Midbrain (tissue), 1 donor: ENCODE results near the gene ACSL1.

Source experiments
- DNase-seq: peaks from one replicate; lab custom pipeline; 2025; lab: John Stamatoyannopoulos, UW

Gene ACSL1

DNA sequence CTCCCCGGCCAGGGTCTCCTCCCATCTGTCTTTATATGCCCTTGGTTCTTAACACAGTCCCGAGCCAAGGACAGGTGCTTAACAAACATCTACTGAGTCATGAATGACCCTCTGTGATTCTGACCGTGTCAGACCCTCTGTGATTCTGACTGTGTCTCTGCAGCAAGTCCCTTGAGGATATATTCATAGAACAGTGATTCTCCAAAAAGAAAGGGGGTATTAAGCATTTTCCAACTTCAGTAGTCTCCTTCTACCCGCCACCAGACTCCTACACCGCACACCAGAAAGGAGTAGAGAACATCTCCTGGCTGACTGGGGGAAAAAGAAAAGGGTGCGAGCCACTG, 13.6 kb downstream of the ACSL1 start:
- DNase-seq: no peak

DNA sequence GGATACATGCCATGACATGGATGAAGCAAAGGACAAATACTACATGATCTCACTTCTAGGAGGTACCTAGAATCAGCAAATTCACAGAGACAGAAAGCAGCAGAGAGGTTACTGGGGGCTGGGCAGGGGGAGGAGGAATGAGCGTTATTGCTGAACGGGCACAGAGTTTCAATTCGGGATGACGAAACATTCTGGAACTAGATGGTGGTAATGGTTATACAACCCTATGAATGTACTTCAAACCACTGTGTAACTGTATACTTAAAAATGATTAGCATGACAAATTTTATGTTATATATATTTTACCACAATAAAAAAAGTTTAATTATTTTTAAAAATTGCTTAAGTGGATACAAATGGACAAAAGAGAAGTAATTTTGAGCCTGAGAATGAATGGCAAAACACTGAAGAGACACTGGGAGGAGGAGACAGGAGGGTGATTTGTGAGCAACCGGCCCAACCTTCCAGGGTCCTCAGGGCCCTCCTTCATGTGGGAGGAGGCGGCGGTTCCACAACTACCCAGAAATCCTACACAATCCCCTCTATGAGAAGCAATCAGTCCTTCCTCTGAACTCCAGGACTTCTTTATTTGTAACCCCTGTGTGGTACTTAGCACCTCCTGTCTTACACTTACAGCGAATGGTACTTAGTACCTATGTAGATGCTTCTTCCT, 14.1 kb downstream of the ACSL1 start:
- no peak for DNase-seq

DNA sequence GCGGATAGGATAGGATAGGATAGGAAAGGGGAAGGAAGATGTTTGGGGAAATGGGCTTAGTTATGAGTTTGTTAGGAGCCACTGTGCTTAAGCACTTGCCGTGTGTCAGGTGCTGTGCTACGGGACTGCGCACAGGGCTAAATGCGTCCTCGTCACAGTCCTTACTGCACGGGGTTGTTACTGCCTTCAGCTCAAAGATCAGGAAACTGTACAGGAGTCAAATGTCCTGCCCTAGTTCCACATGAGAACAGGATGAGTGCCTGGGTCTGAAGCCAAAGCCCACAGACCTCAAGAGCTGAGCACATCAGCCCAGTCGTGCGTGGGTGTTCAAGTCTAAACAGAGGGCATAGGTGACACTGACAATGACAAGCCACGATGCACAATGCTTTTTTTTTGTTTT, 15.0 kb downstream of the ACSL1 start:
- DNase-seq: no peak

DNA sequence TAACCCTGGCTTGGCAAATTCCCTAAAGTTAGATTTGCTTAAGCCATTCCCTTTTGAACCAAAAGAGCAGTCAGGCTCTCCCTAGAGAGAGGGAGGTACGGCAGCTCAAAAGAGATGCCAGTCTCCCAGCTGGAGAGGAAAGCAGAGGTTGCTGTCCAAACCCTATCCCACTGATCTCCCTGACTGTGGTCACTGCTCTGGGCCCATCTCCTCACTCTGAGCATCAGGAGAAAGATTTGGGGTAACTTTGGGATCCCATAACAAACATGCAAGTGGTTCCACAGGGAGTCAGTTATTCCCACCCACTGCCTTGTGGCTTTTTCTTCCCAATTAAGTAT, 17.1 kb downstream of the ACSL1 start:
- DNase-seq: no peak

DNA sequence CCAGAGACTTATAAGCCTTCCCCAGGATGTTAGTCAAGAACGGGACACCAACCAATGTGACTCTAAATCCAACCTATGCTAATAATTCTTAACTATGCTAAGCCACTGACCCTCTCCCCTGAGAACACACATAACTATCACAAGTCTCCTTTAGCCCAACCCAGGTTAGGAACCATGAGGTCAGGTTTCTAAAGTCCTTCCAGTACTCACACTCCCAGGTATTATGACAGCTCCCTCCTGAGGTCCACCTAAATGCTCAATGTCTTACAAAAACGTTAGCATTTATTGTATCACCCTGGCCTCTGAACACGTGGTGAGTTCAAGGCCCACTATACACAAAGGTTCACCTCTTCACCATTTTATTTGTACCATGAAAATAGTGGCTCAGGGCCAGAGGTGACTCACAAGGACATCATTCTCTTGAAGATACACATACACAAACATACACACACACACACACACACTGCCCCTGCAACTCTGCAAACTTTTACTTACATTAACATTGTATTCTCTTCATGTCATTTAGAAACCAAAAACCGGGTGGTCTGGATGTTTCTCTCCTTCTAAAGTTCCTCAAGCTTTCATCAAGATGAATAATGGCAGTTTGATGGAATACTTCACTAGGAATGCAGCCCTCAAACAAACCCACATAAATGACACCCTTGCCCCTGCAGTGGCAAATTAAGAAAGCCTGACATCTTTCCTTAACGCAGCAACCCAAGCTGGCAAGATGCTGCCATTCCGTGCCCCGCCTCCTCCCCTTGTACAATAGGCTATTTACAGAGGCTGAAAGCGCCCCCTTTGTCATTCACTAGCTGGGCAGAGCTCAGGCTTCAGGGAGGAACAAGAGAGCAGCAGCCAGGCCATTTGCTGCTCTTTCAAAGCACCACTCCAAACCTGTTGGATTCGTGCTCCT, 17.7 kb downstream of the ACSL1 start:
- DNase-seq: peak; percentile 90

DNA sequence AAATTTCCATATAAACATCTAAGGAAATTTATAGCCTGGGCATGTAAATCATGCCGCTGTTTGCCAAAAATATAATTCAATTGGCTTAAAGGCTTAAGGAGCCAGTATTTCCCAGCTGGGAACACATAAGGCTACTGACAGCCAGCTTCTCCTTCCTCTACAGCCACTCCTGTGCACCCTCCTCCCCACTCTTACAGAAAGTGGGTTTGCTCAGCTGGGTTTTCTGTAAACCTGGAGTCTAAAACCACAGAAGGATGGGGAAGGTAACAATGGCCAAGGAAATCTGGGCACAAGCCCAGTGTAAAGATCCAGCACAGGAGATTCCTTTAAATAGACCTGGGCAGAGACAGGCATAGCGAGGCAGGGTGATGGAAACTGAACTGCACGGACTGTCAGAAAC, 18.5 kb downstream of the ACSL1 start:
- DNase-seq: peak; percentile 31

DNA sequence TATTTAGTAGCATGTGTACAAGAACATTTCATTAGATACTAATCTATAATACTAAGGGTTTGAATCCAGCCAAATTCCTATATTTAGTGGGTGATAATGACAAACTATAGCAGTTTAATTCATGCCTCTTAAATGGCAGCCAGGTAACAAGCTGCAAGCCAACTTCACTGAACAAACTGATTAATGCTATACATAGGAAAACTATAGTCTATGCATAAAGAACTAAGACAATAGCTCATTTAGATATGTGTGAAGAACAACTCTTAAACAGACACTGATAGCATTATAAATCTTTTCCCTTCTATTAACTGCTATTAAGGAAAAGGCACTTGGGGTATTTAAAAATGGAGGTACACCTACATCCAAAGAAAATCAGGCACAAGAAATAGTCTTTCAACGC, 19.1 kb downstream of the ACSL1 start:
- no peak for DNase-seq

DNA sequence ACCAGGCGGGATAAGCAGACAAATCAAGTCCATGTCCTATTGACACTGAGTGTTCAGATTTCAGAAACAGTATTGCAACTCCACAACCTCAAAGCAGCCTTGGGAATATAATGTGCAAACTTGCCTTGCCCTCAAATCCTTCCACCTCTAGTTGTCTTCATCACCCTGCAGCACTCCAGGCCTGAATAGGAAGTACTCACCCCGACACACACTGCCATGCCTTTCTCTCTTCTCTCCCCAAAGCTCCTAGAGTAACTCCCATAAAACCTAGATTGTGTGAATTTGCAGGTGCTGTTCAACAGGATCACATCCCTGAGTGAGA, 19.6 kb downstream of the ACSL1 start:
- no peak for DNase-seq

DNA sequence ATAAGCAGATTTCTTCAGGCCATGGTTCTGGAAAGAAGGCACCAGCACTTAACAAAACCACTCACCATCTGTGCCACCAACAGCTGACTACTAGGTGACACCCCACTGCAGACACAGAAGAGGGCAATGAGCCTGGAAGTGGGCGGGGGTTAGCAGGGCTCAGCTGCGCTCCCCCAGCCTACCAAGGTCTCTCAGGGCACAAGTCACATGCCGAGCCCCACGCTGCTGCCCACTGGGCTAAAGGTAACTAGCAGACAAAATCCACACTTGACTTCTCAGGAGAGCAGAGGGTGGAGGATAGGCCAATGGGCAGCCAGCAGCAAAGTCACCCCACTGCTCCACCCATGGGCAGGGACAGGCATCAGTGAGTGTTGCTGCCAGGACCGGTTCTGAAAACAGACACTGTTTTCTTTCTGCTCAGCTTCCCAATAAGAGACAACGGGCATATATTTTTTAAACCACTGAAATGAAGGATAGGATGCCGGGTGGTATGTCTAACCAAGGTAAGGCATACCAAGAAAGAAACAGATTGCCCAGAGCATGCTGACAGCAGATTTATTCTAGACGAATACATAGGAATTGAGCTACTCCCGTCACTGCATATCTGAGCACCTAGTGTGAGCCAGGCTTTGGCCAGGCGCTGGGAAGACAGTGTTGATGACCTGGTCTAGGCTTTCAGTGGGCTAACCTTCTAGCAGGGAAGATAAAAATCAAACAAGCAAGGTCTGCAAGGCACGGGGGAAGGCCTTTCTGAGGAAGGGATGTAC, 20.1 kb downstream of the ACSL1 start:
- DNase-seq: peak; percentile 70

DNA sequence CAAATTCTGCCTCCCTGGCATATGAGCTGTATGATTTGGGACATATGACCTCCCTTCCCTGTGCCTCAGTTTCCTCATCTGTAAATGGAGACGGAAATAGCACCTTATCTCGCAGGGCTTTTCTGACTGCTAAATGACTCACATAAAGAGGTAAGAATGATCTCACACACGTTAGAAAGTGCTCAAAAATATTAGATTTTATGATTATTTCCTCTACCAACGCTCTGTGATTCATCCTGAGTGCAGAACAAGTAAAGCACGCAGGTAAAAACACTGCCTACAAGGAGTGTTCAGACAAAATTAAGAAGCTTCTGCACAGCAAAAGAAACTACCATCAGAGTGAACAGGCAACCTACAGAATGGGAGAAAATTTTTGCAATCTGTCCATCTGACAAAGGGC, 21.1 kb downstream of the ACSL1 start:
- DNase-seq: no peak

DNA sequence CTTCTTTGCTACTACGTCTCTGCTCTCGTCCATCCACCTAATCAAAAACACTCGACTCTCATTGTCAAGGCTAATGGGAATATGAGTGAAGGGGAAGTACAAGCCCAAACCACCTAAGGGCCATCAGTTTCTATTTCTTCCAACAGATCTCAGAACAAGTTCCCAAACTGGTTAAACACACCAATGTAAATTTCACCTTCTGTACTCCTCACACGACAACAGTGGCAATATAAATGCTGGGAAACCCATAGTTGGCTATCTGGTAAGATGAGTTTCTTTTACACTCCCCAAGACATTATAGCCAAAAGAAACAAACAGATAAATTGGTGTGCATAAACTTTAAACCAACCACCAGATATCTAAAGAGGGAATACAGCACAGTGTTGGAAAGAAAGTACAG, 21.9 kb downstream of the ACSL1 start:
- no peak for DNase-seq

DNA sequence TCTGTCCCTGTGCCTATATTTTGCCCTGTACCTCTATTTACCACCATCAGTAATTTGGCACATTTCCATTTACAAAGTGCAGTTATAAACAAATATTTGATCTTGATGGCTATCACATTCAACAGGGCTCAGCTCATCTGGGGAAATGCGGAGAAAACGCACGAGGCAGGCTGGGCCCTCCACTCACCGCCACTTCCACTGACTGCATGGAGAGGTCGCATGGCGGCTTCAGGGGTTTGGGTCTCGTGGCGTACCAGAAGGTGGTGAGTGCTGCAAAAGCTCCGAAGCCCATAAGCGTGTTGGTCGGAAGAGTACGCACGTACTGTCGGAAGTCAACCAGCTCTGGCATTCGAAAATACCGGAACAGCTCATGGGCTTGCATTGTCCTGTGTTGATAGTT, 22.6 kb downstream of the ACSL1 start:
- DNase-seq: no peak

DNA sequence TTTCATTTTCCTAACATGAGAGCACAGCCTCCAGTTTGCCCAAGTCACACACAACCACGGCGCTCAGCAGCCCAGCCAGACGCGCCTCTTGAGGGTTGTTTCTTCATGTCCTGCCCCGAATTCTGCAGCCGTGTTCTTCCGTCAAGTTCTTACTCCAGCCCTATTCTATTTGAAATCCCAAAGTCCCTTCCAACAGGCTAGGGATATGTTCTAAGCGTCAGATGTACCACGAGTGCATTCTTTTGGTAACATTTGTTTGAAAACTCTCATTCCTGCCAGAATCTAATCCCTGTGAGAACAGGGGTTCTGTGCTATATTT, 23.1 kb downstream of the ACSL1 start:
- no peak for DNase-seq

DNA sequence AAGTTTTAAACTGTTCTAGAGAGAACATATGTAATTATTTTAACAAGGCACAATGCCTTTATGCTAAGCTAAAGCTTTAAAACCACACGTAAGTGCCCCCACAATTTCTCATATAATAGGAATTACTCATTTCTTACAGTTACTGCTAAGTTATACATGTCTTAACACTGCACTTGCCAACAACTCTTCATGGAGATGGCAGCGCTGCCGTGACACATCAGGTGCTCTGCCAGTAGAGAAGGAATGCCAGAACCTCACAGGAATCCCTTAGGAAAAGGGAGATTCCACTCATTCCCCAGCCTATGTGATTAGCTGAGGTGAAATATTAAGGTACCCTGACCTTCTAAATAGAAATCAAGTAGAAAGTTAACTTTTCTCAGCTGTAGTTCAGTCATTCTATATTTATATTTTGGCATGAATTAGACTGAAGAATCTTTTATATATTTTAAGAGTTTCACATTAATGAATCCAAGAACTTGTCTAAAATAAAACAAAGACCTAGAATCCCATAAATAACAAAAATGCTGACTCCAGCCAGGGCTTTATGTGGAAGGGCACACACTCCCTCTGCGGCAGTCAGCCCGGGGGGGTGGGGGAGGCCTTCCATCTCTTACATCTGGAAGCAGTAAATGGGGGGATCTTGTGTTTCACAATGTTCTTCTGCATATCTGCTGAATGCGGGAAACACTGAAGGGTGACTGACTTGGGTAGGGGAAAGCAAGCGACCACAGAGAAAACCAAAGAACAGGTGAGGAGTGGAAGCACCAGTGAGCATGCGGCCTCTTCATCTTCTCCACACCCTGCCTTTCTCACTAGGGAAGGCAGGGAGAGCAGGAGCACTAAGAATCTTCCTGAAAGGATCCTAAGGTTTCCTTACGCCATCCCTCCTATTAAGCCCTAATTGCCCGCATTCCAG, 23.7 kb downstream of the ACSL1 start:
- no peak for DNase-seq

DNA sequence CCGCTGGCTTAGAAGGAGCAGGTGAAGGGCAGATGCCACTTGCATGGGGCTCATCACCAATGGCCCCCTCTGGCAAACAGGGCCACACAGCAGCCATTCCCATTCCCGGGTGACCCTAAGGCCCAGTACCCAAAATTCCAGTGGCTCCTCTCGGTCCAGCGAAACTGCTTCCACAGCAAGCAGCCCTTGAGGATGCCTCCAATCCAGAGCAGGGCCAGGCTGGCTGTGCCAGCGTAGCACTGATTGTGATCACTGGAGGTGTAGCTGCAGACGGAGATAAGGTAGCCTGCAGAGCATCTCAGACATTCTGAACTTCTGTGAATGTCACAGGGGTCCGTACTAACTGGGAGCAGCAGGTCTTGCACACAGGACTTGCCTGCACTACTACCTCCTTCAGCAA, 27.3 kb downstream of the ACSL1 start:
- no peak for DNase-seq

DNA sequence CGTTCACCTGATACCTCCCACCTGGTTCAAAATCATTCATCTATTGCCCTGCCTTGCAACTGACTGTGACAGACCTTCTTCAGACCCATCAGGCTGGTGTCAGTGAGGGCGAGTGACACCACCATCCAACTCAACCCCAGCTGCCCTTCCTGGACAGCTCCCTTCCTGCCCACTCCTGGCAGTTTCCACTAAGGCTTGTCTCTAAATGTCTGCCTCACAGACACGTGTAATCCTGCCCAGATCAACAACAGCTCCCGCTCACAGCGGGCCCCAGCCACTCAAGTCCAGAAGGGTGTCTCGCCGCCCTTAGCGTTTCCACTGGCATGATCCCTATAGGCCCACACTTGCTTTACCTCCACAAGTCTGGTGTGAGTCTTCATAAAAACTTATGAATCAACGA, 28.9 kb downstream of the ACSL1 start:
- DNase-seq: no peak

DNA sequence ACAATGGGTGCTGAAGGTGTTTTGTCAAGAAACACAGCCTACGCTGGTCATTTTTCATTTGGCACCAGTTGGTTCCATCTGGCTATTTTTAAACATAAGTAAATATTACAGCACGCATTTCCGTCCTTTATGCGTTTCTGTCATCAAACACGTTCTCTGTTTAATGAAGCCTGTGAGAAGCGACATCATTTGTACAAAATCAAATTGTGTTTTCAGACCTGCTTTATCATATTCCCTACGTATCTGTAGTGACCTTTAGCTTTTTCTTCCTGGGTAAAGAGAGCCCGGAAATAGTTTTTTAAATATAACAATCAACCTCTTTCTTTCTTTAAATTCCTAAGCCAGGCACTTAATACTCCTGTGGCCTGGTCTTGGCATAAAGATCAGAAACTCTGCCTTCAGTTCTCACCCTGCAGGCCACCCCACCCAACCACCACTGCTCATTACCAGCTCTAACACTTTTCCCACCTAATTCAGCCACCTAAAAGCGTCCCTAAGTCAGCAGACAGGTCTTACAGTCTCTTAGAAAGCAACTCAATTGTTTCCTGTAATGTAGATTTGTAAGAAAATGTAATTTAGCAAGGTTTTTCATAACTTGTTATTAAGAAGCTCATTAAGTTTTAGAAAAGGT, 30.4 kb downstream of the ACSL1 start:
- DNase-seq: no peak

DNA sequence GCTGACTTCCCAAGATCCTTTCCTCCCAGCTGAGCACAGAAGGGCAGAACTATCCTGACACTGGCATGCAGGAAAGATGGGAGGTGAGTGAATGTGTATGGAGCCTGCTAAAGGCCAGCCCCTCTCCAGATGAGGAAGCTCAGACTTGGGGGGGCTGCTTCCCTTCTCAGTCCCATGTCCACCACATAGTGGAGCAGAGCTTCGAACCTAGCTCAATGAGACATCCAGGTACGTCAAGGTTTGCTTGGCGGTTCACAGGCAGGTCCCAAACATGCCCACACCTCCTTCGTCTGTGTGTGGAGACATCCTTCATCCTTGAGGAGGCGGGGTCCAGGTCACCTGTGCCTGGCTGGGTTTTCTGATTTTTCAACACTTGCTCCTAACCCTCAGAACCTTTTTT, 31.3 kb downstream of the ACSL1 start:
- DNase-seq: no peak

DNA sequence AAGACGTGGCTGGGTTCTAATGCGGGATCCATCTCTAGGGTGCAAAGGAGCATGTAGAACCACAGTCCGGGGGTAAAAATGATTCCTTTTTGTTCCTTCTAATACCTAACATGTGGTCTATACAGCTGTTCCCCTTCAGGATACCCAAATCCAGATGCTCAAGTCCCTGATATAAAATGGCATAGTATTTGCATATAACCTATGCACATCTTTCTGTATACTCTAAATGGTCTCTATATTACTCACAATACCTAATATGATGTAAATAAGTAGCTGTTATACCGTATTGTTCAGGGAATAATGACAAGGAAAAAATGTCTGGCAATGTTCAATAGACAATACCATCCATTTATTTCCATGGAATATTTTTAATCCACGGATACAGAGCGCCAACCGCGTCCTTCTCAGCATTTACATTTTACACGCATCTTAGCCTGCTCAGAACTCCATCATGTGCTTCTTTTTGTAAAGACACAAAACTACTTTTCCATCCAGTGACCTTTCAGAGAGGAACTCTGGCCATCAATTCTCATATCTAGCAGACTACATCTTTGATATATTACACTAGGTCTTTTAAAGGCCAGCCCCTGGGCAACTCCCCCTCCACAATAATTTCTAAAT, 31.9 kb downstream of the ACSL1 start:
- no peak for DNase-seq

DNA sequence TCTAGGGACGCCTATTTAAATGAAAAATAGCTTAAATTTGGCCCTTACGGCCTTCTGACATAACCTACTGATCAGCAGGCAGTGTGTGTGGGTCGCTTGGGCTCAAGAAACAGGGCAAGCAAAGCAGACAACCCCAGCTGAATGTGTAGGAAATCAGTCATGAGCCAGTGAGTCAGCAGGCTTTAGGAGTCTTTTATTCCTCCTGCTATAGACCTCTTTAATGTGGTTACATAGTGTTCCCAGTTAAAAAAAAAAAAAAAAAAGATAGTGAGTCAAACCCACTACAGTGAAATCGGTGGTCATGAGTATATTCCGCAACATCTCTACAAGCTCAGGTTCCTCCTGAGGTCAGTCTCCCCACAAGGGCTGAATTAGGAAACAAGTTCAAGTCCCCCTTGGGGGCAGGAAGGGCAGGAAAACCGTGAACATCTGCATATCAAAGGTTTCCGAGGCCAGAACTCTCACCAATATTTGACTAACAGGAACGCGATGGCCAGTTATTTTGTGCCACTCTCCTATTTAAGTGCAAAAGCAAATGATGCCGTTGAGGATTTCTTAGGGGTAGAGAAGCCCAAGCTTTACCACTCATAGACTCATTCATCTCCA, 32.7 kb downstream of the ACSL1 start:
- DNase-seq: no peak

DNA sequence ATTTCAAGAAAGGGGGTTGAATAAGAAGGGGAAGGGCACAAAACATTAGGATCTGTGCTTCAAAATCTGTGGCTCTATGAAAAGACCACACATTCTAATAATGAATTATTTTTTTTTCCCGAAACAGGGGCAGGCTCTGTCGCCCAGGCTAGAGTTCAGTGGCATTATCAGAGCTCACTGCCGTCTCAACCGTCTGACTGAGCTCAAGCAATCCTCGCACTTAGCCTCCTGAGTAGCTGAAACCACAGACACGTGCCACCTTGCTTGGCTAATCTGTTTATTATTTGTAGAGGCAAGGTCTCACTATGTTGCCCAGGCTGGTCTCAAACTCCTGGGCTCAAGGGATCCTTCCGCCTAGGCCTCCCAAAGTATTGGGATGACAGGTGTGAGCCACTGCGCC, 33.4 kb downstream of the ACSL1 start:
- no peak for DNase-seq
